Suprapubic skin (tissue), 4 donors: ENCODE results near the gene C3orf80. TPM values are rescaled to one million over a fixed set of nuclear protein-coding genes. Genes with fewer than 3 reads are reported as not detected.
"Not testable (repeated sequence)": the region's sequence is repeated elsewhere in the genome, so short reads cannot be mapped to it uniquely, and the experiment has no call there.

Experiments used
- DNase-seq, 2 donors: peaks; one replicate each; pipeline ENCODE4 v3.0.0-alpha.2; 2019; ENCODE audit warnings: low spot score in 2 of 2
- H3K27ac ChIP-seq: fragments of 200-600 bp; sonication (generic); one replicate; pipeline ENCODE4 v1.5.1; 2019
- H3K27me3 ChIP-seq: fragments of 200-600 bp; sonication (generic); one replicate; pipeline ENCODE4 v1.5.1; 2019
- H3K36me3 ChIP-seq: fragments of 200-600 bp; sonication (generic); one replicate; pipeline ENCODE4 v1.5.1; 2019
- H3K4me1 ChIP-seq: fragments of 200-600 bp; sonication (generic); one replicate; pipeline ENCODE4 v1.5.1; 2019
- H3K4me3 ChIP-seq: fragments of 200-600 bp; sonication (generic); one replicate; pipeline ENCODE4 v1.5.1; 2019; ENCODE audit warnings: mild to moderate bottlenecking
- H3K9me3 ChIP-seq: fragments of 200-600 bp; sonication (generic); one replicate; pipeline ENCODE4 v1.5.1; 2019
- CTCF ChIP-seq, 2 donors: fragments of 200-600 bp in 1 of 2; fragments of 450-650 bp in 1 of 2; sonication (generic) in 1 of 2; IDR thresholded peaks; one replicate each; pipeline ENCODE4 v1.5.1; 2016 to 2019; ENCODE audit warnings: antibody characterized with exemption in 2 of 2, mild to moderate bottlenecking in 1 of 2, moderate library complexity in 1 of 2
- EP300 ChIP-seq: sonication (generic); formaldehyde crosslinking; IDR thresholded peaks from one replicate; pipeline ENCODE4 v1.6.1; 2017; ENCODE audit warnings: antibody characterized with exemption
- POLR2A ChIP-seq, 2 donors: fragments of 450-650 bp; IDR thresholded peaks; one replicate each; pipeline ENCODE4 v1.6.1; 2017; ENCODE audit warnings: antibody characterized with exemption in 2 of 2, mild to moderate bottlenecking in 2 of 2, moderate library complexity in 2 of 2
- POLR2AphosphoS5 ChIP-seq, 3 donors: sonication (generic); formaldehyde crosslinking; IDR thresholded peaks; one replicate each; pipeline ENCODE4 v1.6.1; 2017; ENCODE audit warnings: antibody characterized with exemption in 3 of 3
- WGBS: methylation state at CpG from one replicate; pipeline ENCODE4 v1.1.5; 2018; 5-methylcytosine and 5-hydroxymethylcytosine counted together
- total RNA-seq, 4 donors: library from RNA; depleted of rRNA; stranded (reverse); fragments of >200 nt; gene quantifications; one replicate each; pipeline ENCODE4 v1.1.0, GENCODE V29; 2016

C3orf80 gene
- total RNA-seq, 4 donors from 2014 or later, result 0.72 to 0.91 TPM; not detected in 2

- 46% methylated on average over 12 of the region's 12 CpGs for WGBS
- Histone ChIP-seq H3K36me3 (no peaks in the 10 kb centered on the region), H3K4me3 (no peak overlapping the region), H3K9me3 (no peaks in the 10 kb centered on the region), H3K27ac (no peak overlapping the region), H3K27me3 (peaks cover 49% of the 10 kb centered on the region), H3K4me1 (peaks cover 23% of the 10 kb centered on the region)
- DNase-seq, result no peak
- no peak for TF ChIP-seq CTCF (IDR thresholded peaks at IDR 0.05)
- TF ChIP-seq POLR2AphosphoS5 (IDR thresholded peaks at IDR 0.05), result no peak
- TF ChIP-seq EP300, result no peak
- TF ChIP-seq POLR2A (IDR thresholded peaks at IDR 0.05), result no peak
Measured at GRCh38 chr3:160224256-160224655, 966 bp upstream of the C3orf80 start.

- Histone ChIP-seq H3K36me3 (no peaks in the 10 kb centered on the region), H3K9me3 (no peaks in the 10 kb centered on the region), H3K4me1 (peaks cover 23% of the 10 kb centered on the region), H3K27ac (no peak overlapping the region), H3K4me3 (peak overlapping the region; percentile 64), H3K27me3 (peaks cover 49% of the 10 kb centered on the region)
- 16% methylated on average over 10 of the region's 16 CpGs for WGBS
- TF ChIP-seq EP300 (no peak), CTCF (IDR thresholded peaks at IDR 0.05) (no peak)
- DNase-seq, result no peak
Measured at GRCh38 chr3:160224811-160225175, 429 bp upstream of the C3orf80 start.

GRCh38 chr3:160226026-160226907, 1.0 kb downstream of the C3orf80 start:
- WGBS, result 9% methylated on average over 18 of the region's 87 CpGs
- H3K4me3 ChIP-seq, result peak overlapping the region; percentile 64
- no peak for TF ChIP-seq EP300
- no peak for TF ChIP-seq CTCF (IDR thresholded peaks at IDR 0.05)
- TF ChIP-seq POLR2AphosphoS5 (IDR thresholded peaks at IDR 0.05), result no peak
- no peak for TF ChIP-seq POLR2A (IDR thresholded peaks at IDR 0.05)
- peaks cover 49% of the 10 kb centered on the region for H3K27me3 ChIP-seq
- no peaks in the 10 kb centered on the region for H3K36me3 ChIP-seq
- no peaks in the 10 kb centered on the region for H3K9me3 ChIP-seq
- no peak for DNase-seq
- peaks cover 23% of the 10 kb centered on the region for H3K4me1 ChIP-seq
- H3K27ac ChIP-seq, result no peak overlapping the region

- no peak for DNase-seq
- Histone ChIP-seq H3K4me1 (peaks cover 23% of the 10 kb centered on the region), H3K9me3 (no peaks in the 10 kb centered on the region), H3K27me3 (peaks cover 51% of the 10 kb centered on the region), H3K4me3 (no peak overlapping the region), H3K36me3 (no peaks in the 10 kb centered on the region), H3K27ac (no peak overlapping the region)
- WGBS, result 72% methylated on average over 3 of the region's 3 CpGs
- TF ChIP-seq POLR2AphosphoS5 (IDR thresholded peaks at IDR 0.05) (no peak), POLR2A (IDR thresholded peaks at IDR 0.05) (no peak), CTCF (IDR thresholded peaks at IDR 0.05) (no peak), EP300 (no peak)
Measured at GRCh38 chr3:160227419-160227818, 2.2 kb downstream of the C3orf80 start.

GRCh38 chr3:160232014-160232413, 6.8 kb downstream of the C3orf80 start:
- 76% methylated on average over 3 of the region's 3 CpGs for WGBS

GRCh38 chr3:160240719-160241118, 15.5 kb downstream of the C3orf80 start:
- H3K36me3 ChIP-seq, H3K4me3 ChIP-seq, H3K27me3 ChIP-seq, H3K4me1 ChIP-seq, DNase-seq, H3K27ac ChIP-seq, H3K9me3 ChIP-seq: not testable (repeated sequence)
- 88% methylated on average over 6 of the region's 6 CpGs for WGBS

More at GRCh38 chr3:160232014-160232413, 6.8 kb downstream of the C3orf80 start:
- Histone ChIP-seq H3K9me3 (no peaks in the 10 kb centered on the region), H3K27ac (no peak overlapping the region), H3K4me1 (no peaks in the 10 kb centered on the region), H3K4me3 (no peak overlapping the region), H3K27me3 (peaks cover 18% of the 10 kb centered on the region), H3K36me3 (no peaks in the 10 kb centered on the region)
- DNase-seq, result no peak
- TF ChIP-seq CTCF (IDR thresholded peaks at IDR 0.05), result no peak
- TF ChIP-seq POLR2A (IDR thresholded peaks at IDR 0.05), result no peak
- TF ChIP-seq POLR2AphosphoS5 (IDR thresholded peaks at IDR 0.05), result no peak
- TF ChIP-seq EP300, result no peak
